Stimulated activated CD8-positive, alpha-beta memory T cell treated with anti-CD3 and anti-CD28 coated beads, Interleukin-7, amount 100 ng/mL, for 4 hours (primary cell): ENCODE measurements around the gene TNFAIP8L1.

Experiments used
- DNase-seq, 2 donors: peaks; one replicate each; pipeline ENCODE4 v3.0.0-alpha.2; 2020; ENCODE audit warnings: low read depth in 2 of 2

TNFAIP8L1 gene

GRCh38 chr19:4649392-4650047, 10.2 kb downstream of the TNFAIP8L1 start:
- no peak for DNase-seq

GRCh38 chr19:4650159-4650558, 10.8 kb downstream of the TNFAIP8L1 start:
- DNase-seq = no peak

- DNase-seq = no peak
Measured at GRCh38 chr19:4652075-4652474, 12.8 kb downstream of the TNFAIP8L1 start.

GRCh38 chr19:4653793-4654436, 14.6 kb downstream of the TNFAIP8L1 start:
- DNase-seq = no peak

GRCh38 chr19:4654437-4655361, 15.4 kb downstream of the TNFAIP8L1 start:
- DNase-seq = no peak

GRCh38 chr19:4656102-4656501, 16.8 kb downstream of the TNFAIP8L1 start:
- no peak for DNase-seq

- DNase-seq = no peak
Measured at GRCh38 chr19:4657262-4657661, 17.9 kb downstream of the TNFAIP8L1 start.

- no peak for DNase-seq
Measured at GRCh38 chr19:4657835-4658234, 18.5 kb downstream of the TNFAIP8L1 start.

GRCh38 chr19:4660181-4660791, 21.0 kb downstream of the TNFAIP8L1 start:
- no peak for DNase-seq

- no peak for DNase-seq
Measured at GRCh38 chr19:4660993-4661392, 21.7 kb downstream of the TNFAIP8L1 start.

GRCh38 chr19:4662020-4662695, 22.8 kb downstream of the TNFAIP8L1 start:
- DNase-seq = no peak

- DNase-seq = no peak
Measured at GRCh38 chr19:4662812-4663211, 23.5 kb downstream of the TNFAIP8L1 start.

- DNase-seq = no peak
Measured at GRCh38 chr19:4664642-4665041, 25.3 kb downstream of the TNFAIP8L1 start.

GRCh38 chr19:4669723-4670480, 30.6 kb downstream of the TNFAIP8L1 start, which contains the start of gene MYDGF:
MYDGF (minus strand) TSS chr19:4670342; CDS start chr19:4670334, 8 bp downstream.
- peak; percentile 83 to 91 for DNase-seq

- no peak for DNase-seq
Measured at GRCh38 chr19:4671185-4671851, 32.0 kb downstream of the TNFAIP8L1 start.

GRCh38 chr19:4673216-4673615, 33.9 kb downstream of the TNFAIP8L1 start:
- no peak for DNase-seq

- no peak for DNase-seq
Measured at GRCh38 chr19:4673726-4674125, 34.4 kb downstream of the TNFAIP8L1 start.

GRCh38 chr19:4675346-4675745, 36.0 kb downstream of the TNFAIP8L1 start:
- DNase-seq = no peak

- DNase-seq = no peak
Measured at GRCh38 chr19:4676955-4677731, 37.8 kb downstream of the TNFAIP8L1 start.
